K562 (cell line): ENCODE results near the gene BLOC1S4. TPM values are rescaled to one million over a fixed set of nuclear protein-coding genes. Genes with fewer than 3 reads are reported as not detected.

ENCODE experiments used
- ARID2 ChIP-seq: fragments of 450-650 bp; IDR thresholded peaks from 2 replicates; pipeline ENCODE4 v1.6.1; 2017; ENCODE audit warnings: antibody characterized with exemption, mild to moderate bottlenecking
- C11orf30 ChIP-seq: fragments of 450-650 bp; IDR thresholded peaks from 2 replicates; pipeline ENCODE4 v1.6.1; 2016; ENCODE audit warnings: low read depth, mild to moderate bottlenecking
- CBFA2T2 ChIP-seq: fragments of 450-650 bp; conservative IDR thresholded peaks from 2 replicates; pipeline ENCODE4 v1.6.1; 2017; ENCODE audit warnings: mild to moderate bottlenecking
- CTBP1 ChIP-seq: fragments of 450-650 bp; IDR thresholded peaks from 2 replicates; pipeline ENCODE4 v1.6.1; 2016; ENCODE audit warnings: borderline replicate concordance
- HCFC1 ChIP-seq: IDR thresholded peaks from 2 replicates; pipeline ENCODE4 v1.6.1; 2012; ENCODE audit warnings: low read depth, low read length, improper control_type of control experiment
- HMG20A ChIP-seq: fragments of 450-650 bp; formaldehyde crosslinking; conservative IDR thresholded peaks from 2 replicates; pipeline ENCODE4 v1.4.0; 2020; ENCODE audit warnings: mild to moderate bottlenecking, mixed read lengths
- MECOM ChIP-seq: fragments of 250-450 bp; sonication (Bioruptor Pico); IDR thresholded peaks from 2 replicates; pipeline ENCODE4 v1.8.0; 2022; ENCODE audit warnings: inconsistent platforms
- MEF2A ChIP-seq: IDR thresholded peaks from 2 replicates; pipeline ENCODE4 v1.6.1; 2011; ENCODE audit warnings: low read depth, mild to moderate bottlenecking, low read length, moderate library complexity; ENCODE audit not compliant: control insufficient read depth
- NCOR1 ChIP-seq: fragments of 450-650 bp; IDR thresholded peaks from 2 replicates; pipeline ENCODE4 v1.6.1; 2016; ENCODE audit warnings: mild to moderate bottlenecking, moderate library complexity
- NFE2 ChIP-seq: IDR thresholded peaks from 2 replicates; pipeline ENCODE4 v1.6.1; 2014; ENCODE audit warnings: antibody characterized with exemption, low read depth
- PHF8 ChIP-seq: fragments of 200-600 bp; sonication (generic); IDR thresholded peaks from 2 replicates; pipeline ENCODE4 v1.6.1; 2012; ENCODE audit warnings: mixed run types, mild to moderate bottlenecking, inconsistent platforms, low read length, moderate library complexity, borderline replicate concordance
- PHTF2 ChIP-seq: fragments of 250-450 bp; sonication (Bioruptor Pico); IDR thresholded peaks from 2 replicates; pipeline ENCODE4 v1.5.0; 2021; ENCODE audit warnings: mild to moderate bottlenecking
- PYGO2 ChIP-seq: fragments of 450-650 bp; IDR thresholded peaks from 2 replicates; pipeline ENCODE4 v1.6.1; 2016; ENCODE audit warnings: mild to moderate bottlenecking, missing genetic modification characterization, moderate library complexity, missing compliant biosample characterization
- SREBF1 ChIP-seq: fragments of 150-350 bp; IDR thresholded peaks from 2 replicates; pipeline ENCODE4 v1.6.1; 2014; ENCODE audit warnings: antibody characterized with exemption, low read depth, low read length, borderline replicate concordance
- SRSF7 ChIP-seq: fragments of 200-400 bp; formaldehyde crosslinking; optimal IDR thresholded peaks from 2 replicates; pipeline ENCODE3; 2017; ENCODE audit warnings: mild to moderate bottlenecking, low read depth, low read length
- TCF7 ChIP-seq: sonication (generic); IDR thresholded peaks from 2 replicates; pipeline ENCODE4 v1.6.1; 2016; ENCODE audit warnings: antibody characterized with exemption, borderline replicate concordance
- TRIM24 ChIP-seq, 2 experiments: fragments of 450-650 bp; IDR thresholded peaks; 2 replicates each; pipeline ENCODE4 v1.6.1; 2016
- XRCC5 ChIP-seq: fragments of 200-400 bp; formaldehyde crosslinking; IDR thresholded peaks from 2 replicates; pipeline ENCODE4 v1.6.1; 2017; ENCODE audit warnings: low read depth, mild to moderate bottlenecking, low read length
- ZNF354B ChIP-seq: fragments of 250-450 bp; sonication (Bioruptor Pico); IDR thresholded peaks from 2 replicates; pipeline ENCODE4 v1.4.0; 2020
- ZNF507 ChIP-seq: conservative IDR thresholded peaks from 2 replicates; pipeline ENCODE4 v1.6.1; 2017; ENCODE audit warnings: missing genetic modification characterization, missing compliant biosample characterization
- ZSCAN29 ChIP-seq: fragments of 450-650 bp; IDR thresholded peaks from 2 replicates; pipeline ENCODE4 v1.6.1; 2017
- polyA plus RNA-seq, 8 experiments: library from polyadenylated mRNA; depleted of rRNA in 4 of 8; stranded (reverse) in 5 of 8; unstranded in 3 of 8; fragments of >200 nt; fragmentation: Nextera tagmentation in 2 of 8; fragmentation: Illumina TruSeq in 1 of 8; extraction: Ambion mirVana in 2 of 8; extraction: Trizol in 1 of 8; gene quantifications; 2 replicates each; pipeline versions ENCODE4 v1.2.1 to v1.2.3, GENCODE V29; 2011 to 2014; ENCODE audit warnings: inconsistent platforms in 1 of 8, missing spikeins in 1 of 8
- total RNA-seq, 7 experiments: library from RNA; depleted of rRNA in 6 of 7; stranded (reverse); fragments of >200 nt in 6 of 7; fragmentation: Illumina TruSeq in 2 of 7; extraction: Trizol in 2 of 7; gene quantifications; 2 replicates each; pipeline versions ENCODE4 v1.2.1 to v1.2.3, GENCODE V29; 2011 to 2021; ENCODE audit warnings: low replicate concordance in 1 of 7
- TF ChIP-seq, protein P1 (sequence below): fragments of 150-350 bp; IDR thresholded peaks from 2 replicates; pipeline ENCODE4 v1.6.1; 2014; ENCODE audit warnings: low read depth, mild to moderate bottlenecking, low read length, borderline replicate concordance
- TF ChIP-seq, protein P2 (sequence below), 2 experiments: fragments of 450-650 bp; IDR thresholded peaks; 2 replicates each; pipeline ENCODE4 v1.6.1; 2018; ENCODE audit warnings: mild to moderate bottlenecking in 2 of 2, low read depth in 1 of 2; ENCODE audit not compliant: partially characterized antibody in 2 of 2
- TF ChIP-seq, protein P3 (sequence below): fragments of 450-650 bp; formaldehyde crosslinking; IDR thresholded peaks from 2 replicates; pipeline ENCODE4 v1.4.0; 2022; ENCODE audit warnings: mild to moderate bottlenecking, moderate library complexity

BLOC1S4 gene
- total and polyA plus RNA-seq, 9 of the 15 experiments (the other 6 are each of a cell fraction or from before 2014, with no cell fraction given) = 3.1 to 31.6 (median 11.2) TPM

DNA sequence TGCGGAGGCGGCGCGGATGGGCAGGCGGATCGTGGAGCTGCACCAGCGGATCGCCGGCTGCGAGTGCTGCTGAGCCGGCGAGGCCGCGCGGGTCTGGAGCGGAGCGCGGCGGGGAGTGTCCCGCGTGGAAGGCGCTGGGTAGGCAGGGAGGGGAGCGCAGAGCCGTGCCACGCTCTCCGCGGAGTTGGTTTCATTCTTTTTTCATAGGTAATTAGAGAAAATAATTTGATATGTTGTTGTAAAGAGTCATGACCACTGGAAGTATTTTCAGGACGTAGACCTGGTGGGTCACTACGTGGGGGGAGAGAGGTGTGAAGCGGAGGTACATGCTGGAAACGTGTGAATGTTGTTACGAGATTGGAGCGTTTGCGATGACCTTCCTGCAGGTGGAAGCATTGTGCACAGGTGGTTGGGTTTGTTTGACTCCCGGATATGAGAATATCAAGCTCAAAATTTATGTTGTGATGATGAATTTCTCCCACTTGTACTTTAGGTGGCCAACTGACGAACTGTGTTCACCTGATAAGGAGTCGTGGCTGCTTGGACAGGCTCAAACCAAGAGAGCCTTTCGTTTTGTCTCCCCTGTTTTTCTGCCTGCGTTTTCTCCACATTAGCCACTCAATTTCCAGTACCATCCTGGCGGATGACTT lies 41.3 kb upstream of the BLOC1S4 start (continued):
- TF ChIP-seq, protein P1, sequence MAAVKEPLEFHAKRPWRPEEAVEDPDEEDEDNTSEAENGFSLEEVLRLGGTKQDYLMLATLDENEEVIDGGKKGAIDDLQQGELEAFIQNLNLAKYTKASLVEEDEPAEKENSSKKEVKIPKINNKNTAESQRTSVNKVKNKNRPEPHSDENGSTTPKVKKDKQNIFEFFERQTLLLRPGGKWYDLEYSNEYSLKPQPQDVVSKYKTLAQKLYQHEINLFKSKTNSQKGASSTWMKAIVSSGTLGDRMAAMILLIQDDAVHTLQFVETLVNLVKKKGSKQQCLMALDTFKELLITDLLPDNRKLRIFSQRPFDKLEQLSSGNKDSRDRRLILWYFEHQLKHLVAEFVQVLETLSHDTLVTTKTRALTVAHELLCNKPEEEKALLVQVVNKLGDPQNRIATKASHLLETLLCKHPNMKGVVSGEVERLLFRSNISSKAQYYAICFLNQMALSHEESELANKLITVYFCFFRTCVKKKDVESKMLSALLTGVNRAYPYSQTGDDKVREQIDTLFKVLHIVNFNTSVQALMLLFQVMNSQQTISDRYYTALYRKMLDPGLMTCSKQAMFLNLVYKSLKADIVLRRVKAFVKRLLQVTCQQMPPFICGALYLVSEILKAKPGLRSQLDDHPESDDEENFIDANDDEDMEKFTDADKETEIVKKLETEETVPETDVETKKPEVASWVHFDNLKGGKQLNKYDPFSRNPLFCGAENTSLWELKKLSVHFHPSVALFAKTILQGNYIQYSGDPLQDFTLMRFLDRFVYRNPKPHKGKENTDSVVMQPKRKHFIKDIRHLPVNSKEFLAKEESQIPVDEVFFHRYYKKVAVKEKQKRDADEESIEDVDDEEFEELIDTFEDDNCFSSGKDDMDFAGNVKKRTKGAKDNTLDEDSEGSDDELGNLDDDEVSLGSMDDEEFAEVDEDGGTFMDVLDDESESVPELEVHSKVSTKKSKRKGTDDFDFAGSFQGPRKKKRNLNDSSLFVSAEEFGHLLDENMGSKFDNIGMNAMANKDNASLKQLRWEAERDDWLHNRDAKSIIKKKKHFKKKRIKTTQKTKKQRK = no peak
- TF ChIP-seq CBFA2T2 (peak; percentile 56), TRIM24 (IDR thresholded peaks at IDR 0.05) (no peak; a peak in 1 of 4 replicates), MECOM (CRISPR knock-in tag) (no peak), PHF8 (no peak), ZSCAN29 (no peak), PYGO2 (tag) (no peak), HMG20A (CRISPR knock-in tag) (no peak), PHTF2 (no peak), NFE2 (no peak), C11orf30 (no peak), HCFC1 (no peak), MEF2A (no peak), CTBP1 (no peak; the same call in 1 of the 2 replicates), SREBF1 (no peak), XRCC5 (no peak), SRSF7 (no peak), ZNF507 (tag) (no peak), TCF7 (no peak), ARID2 (no peak), ZNF354B (CRISPR knock-in tag) (no peak), NCOR1 (peak; percentile 62)
- TF ChIP-seq, protein P2, sequence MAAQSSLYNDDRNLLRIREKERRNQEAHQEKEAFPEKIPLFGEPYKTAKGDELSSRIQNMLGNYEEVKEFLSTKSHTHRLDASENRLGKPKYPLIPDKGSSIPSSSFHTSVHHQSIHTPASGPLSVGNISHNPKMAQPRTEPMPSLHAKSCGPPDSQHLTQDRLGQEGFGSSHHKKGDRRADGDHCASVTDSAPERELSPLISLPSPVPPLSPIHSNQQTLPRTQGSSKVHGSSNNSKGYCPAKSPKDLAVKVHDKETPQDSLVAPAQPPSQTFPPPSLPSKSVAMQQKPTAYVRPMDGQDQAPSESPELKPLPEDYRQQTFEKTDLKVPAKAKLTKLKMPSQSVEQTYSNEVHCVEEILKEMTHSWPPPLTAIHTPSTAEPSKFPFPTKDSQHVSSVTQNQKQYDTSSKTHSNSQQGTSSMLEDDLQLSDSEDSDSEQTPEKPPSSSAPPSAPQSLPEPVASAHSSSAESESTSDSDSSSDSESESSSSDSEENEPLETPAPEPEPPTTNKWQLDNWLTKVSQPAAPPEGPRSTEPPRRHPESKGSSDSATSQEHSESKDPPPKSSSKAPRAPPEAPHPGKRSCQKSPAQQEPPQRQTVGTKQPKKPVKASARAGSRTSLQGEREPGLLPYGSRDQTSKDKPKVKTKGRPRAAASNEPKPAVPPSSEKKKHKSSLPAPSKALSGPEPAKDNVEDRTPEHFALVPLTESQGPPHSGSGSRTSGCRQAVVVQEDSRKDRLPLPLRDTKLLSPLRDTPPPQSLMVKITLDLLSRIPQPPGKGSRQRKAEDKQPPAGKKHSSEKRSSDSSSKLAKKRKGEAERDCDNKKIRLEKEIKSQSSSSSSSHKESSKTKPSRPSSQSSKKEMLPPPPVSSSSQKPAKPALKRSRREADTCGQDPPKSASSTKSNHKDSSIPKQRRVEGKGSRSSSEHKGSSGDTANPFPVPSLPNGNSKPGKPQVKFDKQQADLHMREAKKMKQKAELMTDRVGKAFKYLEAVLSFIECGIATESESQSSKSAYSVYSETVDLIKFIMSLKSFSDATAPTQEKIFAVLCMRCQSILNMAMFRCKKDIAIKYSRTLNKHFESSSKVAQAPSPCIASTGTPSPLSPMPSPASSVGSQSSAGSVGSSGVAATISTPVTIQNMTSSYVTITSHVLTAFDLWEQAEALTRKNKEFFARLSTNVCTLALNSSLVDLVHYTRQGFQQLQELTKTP (IDR thresholded peaks at IDR 0.05; ENCODE audit: low read depth in 1 of 2, partially characterized antibody in 2 of 2) = no peak
- TF ChIP-seq, protein P3, sequence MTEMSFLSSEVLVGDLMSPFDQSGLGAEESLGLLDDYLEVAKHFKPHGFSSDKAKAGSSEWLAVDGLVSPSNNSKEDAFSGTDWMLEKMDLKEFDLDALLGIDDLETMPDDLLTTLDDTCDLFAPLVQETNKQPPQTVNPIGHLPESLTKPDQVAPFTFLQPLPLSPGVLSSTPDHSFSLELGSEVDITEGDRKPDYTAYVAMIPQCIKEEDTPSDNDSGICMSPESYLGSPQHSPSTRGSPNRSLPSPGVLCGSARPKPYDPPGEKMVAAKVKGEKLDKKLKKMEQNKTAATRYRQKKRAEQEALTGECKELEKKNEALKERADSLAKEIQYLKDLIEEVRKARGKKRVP = no peak
